ENCODE data around the gene SLC9A3. TPM values are rescaled to one million over a fixed set of nuclear protein-coding genes. Genes with fewer than 3 reads are reported as not detected.
"Not testable (repeated sequence)": the region's sequence is repeated elsewhere in the genome, so short reads cannot be mapped to it uniquely, and the experiment has no call there.

The SLC9A3 gene
- total and polyA plus RNA-seq, 8 donors: 0.60 to 1.9 (median 0.95) TPM

- TF ChIP-seq CTCF (IDR thresholded peaks at IDR 0.05): no peak
- WGBS, 2 donors: 36 to 41% methylated on average over 21 of the region's 21 CpGs
- H3K9me3 ChIP-seq: no peaks in the 10 kb centered on the region
- no peak overlapping the region for H3K27ac ChIP-seq
- FAIRE-seq: no peak
- intact Hi-C loops (cut with DNase I): no loop called here
- peak in 1 of 6 donors; percentile 54 for DNase-seq
- no peaks in the 10 kb centered on the region for H3K27me3 ChIP-seq
- no peak for ATAC-seq
- no peaks in the 10 kb centered on the region for H3K36me3 ChIP-seq
- H3K4me3 ChIP-seq: no peak overlapping the region
- H3K4me1 ChIP-seq: no peaks in the 10 kb centered on the region
These were observed 34.6 kb downstream of the SLC9A3 start for GRCh38 chr5:489689-490080.

- no peaks in the 10 kb centered on the region for H3K27me3 ChIP-seq
- TF ChIP-seq CTCF (IDR thresholded peaks at IDR 0.05): no peak
- no peak overlapping the region for H3K4me3 ChIP-seq
- peak in 1 of 6 donors; percentile 70 for DNase-seq
- ATAC-seq: no peak
- FAIRE-seq: no peak
- no peaks in the 10 kb centered on the region for H3K36me3 ChIP-seq
- 46 to 59% methylated on average over 40 of the region's 40 CpGs for WGBS, 2 donors
- intact Hi-C loops (cut with DNase I): no loop called here
- no peaks in the 10 kb centered on the region for H3K9me3 ChIP-seq
- no peaks in the 10 kb centered on the region for H3K4me1 ChIP-seq
- H3K27ac ChIP-seq: no peak overlapping the region
These were observed 35.2 kb downstream of the SLC9A3 start for GRCh38 chr5:488744-489688.

- no peaks in the 10 kb centered on the region for H3K9me3 ChIP-seq
- FAIRE-seq (no peak), DNase-seq (no peak), ATAC-seq (no peak)
- no peaks in the 10 kb centered on the region for H3K36me3 ChIP-seq
- no peak overlapping the region for H3K4me3 ChIP-seq
- no peaks in the 10 kb centered on the region for H3K4me1 ChIP-seq
- intact Hi-C loops (cut with DNase I): no loop called here
- 81 to 83% methylated on average over 33 of the region's 33 CpGs for WGBS, 2 donors
- H3K27me3 ChIP-seq: no peaks in the 10 kb centered on the region
- no peak overlapping the region for H3K27ac ChIP-seq
- TF ChIP-seq CTCF (IDR thresholded peaks at IDR 0.05): no peak
These were observed 36.0 kb downstream of the SLC9A3 start for GRCh38 chr5:488241-488640.

- H3K36me3 ChIP-seq; intact Hi-C loops (cut with DNase I); H3K9me3 ChIP-seq; H3K4me3 ChIP-seq; ATAC-seq; H3K27ac ChIP-seq; FAIRE-seq; H3K27me3 ChIP-seq; H3K4me1 ChIP-seq: not testable (repeated sequence)
- DNase-seq: peak in 1 of 6 donors; percentile 55
- WGBS, 2 donors: 82 to 83% methylated on average over 18 of the region's 22 CpGs
These were observed 37.7 kb downstream of the SLC9A3 start for GRCh38 chr5:486597-486996.

GRCh38 chr5:485946-486491 is 38.2 kb downstream of the SLC9A3 start:
- Histone ChIP-seq H3K36me3 (no peaks in the 10 kb centered on the region), H3K4me1 (no peaks in the 10 kb centered on the region), H3K9me3 (no peaks in the 10 kb centered on the region), H3K4me3 (no peak overlapping the region), H3K27me3 (no peaks in the 10 kb centered on the region), H3K27ac (no peak overlapping the region)
- DNase-seq (peak in 2 of 6 donors; percentile 6 to 30), ATAC-seq (no peak), FAIRE-seq (no peak)
- TF ChIP-seq CTCF (IDR thresholded peaks at IDR 0.05): no peak
- intact Hi-C loops (cut with DNase I): no loop called here
- 41 to 48% methylated on average over 23 of the region's 23 CpGs for WGBS, 2 donors

All from pancreas (tissue), 10 donors.